Activated CD8-positive, alpha-beta memory T cell treated with anti-CD3 and anti-CD28 coated beads for 1 hour (primary cell): ENCODE measurements around the gene MMP7.

Source experiments
- DNase-seq, 2 donors: peaks; one replicate each; pipeline ENCODE4 v3.0.0-alpha.2; 2020; ENCODE audit warnings: low read depth in 1 of 2; ENCODE audit errors: extremely low read depth in 1 of 2

MMP7 gene

GRCh38 chr11:102530558-102530957 is at the start of gene MMP7:
MMP7 (minus strand) TSS chr11:102530747; CDS start chr11:102530700, 47 bp downstream.
- no peak for DNase-seq

- no peak for DNase-seq
Measured at GRCh38 chr11:102577723-102578122, 47.2 kb upstream of the MMP7 start.

GRCh38 chr11:102577182-102577581 is 46.6 kb upstream of the MMP7 start:
- DNase-seq = no peak

- no peak for DNase-seq
Measured at GRCh38 chr11:102576350-102576749, 45.8 kb upstream of the MMP7 start.

- DNase-seq = no peak
Measured at GRCh38 chr11:102575012-102575411, 44.5 kb upstream of the MMP7 start.

- DNase-seq = no peak
Measured at GRCh38 chr11:102573851-102574250, 43.3 kb upstream of the MMP7 start.

- no peak for DNase-seq
Measured at GRCh38 chr11:102572554-102573220, 42.1 kb upstream of the MMP7 start.

- no peak for DNase-seq
Measured at GRCh38 chr11:102568851-102569250, 38.3 kb upstream of the MMP7 start.

- no peak for DNase-seq
Measured at GRCh38 chr11:102566112-102566511, 35.6 kb upstream of the MMP7 start.

GRCh38 chr11:102564110-102564509 is 33.6 kb upstream of the MMP7 start:
- no peak for DNase-seq

GRCh38 chr11:102561636-102562035 is 31.1 kb upstream of the MMP7 start:
- no peak for DNase-seq

GRCh38 chr11:102560555-102561011 is 30.0 kb upstream of the MMP7 start:
- DNase-seq = no peak

- DNase-seq = no peak
Measured at GRCh38 chr11:102559839-102560238, 29.3 kb upstream of the MMP7 start.

- no peak for DNase-seq
Measured at GRCh38 chr11:102555091-102555490, 24.5 kb upstream of the MMP7 start.

GRCh38 chr11:102553835-102554282 is 23.3 kb upstream of the MMP7 start:
- no peak for DNase-seq

GRCh38 chr11:102552447-102553194 is 22.1 kb upstream of the MMP7 start:
- DNase-seq = no peak

- DNase-seq = no peak
Measured at GRCh38 chr11:102552020-102552419, 21.5 kb upstream of the MMP7 start.

- no peak for DNase-seq
Measured at GRCh38 chr11:102551169-102551781, 20.7 kb upstream of the MMP7 start.

- DNase-seq = no peak
Measured at GRCh38 chr11:102546923-102547471, 16.4 kb upstream of the MMP7 start.

- DNase-seq = no peak
Measured at GRCh38 chr11:102546427-102546826, 15.9 kb upstream of the MMP7 start.

GRCh38 chr11:102545701-102546100 is 15.2 kb upstream of the MMP7 start:
- no peak for DNase-seq

- no peak for DNase-seq
Measured at GRCh38 chr11:102544594-102544993, 14.0 kb upstream of the MMP7 start.
